ENCODE data around the gene PRKAR1A.

DNA sequence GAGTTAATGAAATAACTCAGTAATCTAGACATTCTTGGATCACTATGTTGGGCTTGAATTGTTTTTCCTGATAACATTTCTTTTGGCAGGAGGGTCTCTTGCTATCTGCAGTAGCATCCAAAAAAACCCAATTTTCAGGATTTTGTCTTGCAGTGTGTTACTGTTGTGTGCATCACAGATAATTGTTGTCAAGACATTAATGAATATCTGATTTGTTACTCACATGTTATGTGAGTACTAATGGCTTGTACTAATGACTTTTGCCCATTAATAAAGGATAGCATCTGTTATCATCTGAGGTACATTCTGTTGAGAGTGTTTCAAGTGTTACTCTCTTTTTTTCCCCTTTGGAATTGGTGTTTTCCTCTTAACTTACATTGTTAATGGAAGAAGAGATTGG is 10.0 kb downstream of the PRKAR1A start:
- TF ChIP-seq CHD2 (IDR thresholded peaks at IDR 0.05; ENCODE audit: low read length) (no peak), CTCF (IDR thresholded peaks at IDR 0.05; ENCODE audit: control extremely low read depth in 1 of 3, insufficient read depth in 1 of 3, low read depth in 1 of 3, low read length in 3 of 3) (no peak)
